Coronary artery (tissue), 2 donors: Measurements from ENCODE around the gene CERS6.
"Not testable (repeated sequence)": the region's sequence is repeated elsewhere in the genome, so short reads cannot be mapped to it uniquely, and the experiment has no call there.

Source experiments
- DNase-seq: peaks from one replicate; pipeline ENCODE4 v3.0.0-alpha.2; 2017; ENCODE audit warnings: low spot score
- H3K27ac ChIP-seq, 2 donors: fragments of 200-600 bp; sonication (generic); one replicate each; pipeline ENCODE4 v1.5.1; 2016 to 2019
- H3K4me3 ChIP-seq: fragments of 200-600 bp; sonication (generic); 2 replicates; pipeline ENCODE4 v1.5.1; 2016; ENCODE audit warnings: mild to moderate bottlenecking, moderate library complexity
- TF ChIP-seq, protein P1 (sequence below): fragments of 200-600 bp; sonication (generic); IDR thresholded peaks from one replicate; pipeline ENCODE4 v1.5.1; 2019; ENCODE audit warnings: antibody characterized with exemption

The CERS6 gene

DNA sequence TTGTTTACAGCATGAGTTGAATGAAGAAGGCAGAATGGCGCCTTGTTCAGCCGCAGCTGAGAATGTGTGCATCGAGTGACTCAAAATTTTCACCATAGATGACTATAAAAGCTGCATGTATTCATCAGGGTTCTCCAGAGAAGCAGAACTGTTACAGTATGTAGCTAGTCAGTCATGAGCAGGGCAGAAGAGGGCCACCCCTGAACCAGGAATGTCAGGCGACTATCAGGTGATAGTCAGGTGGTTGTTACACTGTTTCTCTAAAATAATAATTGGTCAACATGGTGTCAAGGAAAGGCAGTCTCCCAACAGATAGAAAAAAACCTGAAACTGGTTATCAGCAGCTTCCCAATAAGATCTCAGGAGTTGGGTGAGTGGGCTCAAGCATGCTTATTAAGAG is 326.2 kb downstream of the CERS6 start:
- no peak for DNase-seq
- TF ChIP-seq, protein P1, sequence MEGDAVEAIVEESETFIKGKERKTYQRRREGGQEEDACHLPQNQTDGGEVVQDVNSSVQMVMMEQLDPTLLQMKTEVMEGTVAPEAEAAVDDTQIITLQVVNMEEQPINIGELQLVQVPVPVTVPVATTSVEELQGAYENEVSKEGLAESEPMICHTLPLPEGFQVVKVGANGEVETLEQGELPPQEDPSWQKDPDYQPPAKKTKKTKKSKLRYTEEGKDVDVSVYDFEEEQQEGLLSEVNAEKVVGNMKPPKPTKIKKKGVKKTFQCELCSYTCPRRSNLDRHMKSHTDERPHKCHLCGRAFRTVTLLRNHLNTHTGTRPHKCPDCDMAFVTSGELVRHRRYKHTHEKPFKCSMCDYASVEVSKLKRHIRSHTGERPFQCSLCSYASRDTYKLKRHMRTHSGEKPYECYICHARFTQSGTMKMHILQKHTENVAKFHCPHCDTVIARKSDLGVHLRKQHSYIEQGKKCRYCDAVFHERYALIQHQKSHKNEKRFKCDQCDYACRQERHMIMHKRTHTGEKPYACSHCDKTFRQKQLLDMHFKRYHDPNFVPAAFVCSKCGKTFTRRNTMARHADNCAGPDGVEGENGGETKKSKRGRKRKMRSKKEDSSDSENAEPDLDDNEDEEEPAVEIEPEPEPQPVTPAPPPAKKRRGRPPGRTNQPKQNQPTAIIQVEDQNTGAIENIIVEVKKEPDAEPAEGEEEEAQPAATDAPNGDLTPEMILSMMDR = no peak
- H3K4me3 ChIP-seq = no peak overlapping the region
- no peak overlapping the region for H3K27ac ChIP-seq

DNA sequence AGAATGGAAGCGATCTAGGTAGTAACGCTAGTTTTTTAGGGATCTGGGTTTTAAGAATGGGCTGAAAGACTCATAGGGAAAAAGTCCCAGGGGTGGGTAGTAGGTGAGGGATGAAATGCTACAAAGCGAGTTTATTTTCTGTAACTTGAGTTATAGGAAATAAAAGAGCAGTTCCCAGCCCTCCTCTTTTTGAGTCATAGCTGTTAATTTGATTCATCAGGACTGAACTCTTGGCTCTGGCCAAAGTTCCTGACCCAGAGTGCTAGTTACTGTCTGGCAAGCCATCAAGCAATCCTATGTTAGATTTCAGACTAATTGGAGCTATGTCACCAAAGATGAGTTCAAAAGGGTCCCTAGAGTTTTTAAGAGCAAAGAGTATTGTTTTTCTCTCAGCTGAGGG is 328.9 kb downstream of the CERS6 start:
- H3K27ac ChIP-seq = no peak overlapping the region
- H3K4me3 ChIP-seq = no peak overlapping the region
- no peak for DNase-seq
- TF ChIP-seq, protein P1 = no peak

DNA sequence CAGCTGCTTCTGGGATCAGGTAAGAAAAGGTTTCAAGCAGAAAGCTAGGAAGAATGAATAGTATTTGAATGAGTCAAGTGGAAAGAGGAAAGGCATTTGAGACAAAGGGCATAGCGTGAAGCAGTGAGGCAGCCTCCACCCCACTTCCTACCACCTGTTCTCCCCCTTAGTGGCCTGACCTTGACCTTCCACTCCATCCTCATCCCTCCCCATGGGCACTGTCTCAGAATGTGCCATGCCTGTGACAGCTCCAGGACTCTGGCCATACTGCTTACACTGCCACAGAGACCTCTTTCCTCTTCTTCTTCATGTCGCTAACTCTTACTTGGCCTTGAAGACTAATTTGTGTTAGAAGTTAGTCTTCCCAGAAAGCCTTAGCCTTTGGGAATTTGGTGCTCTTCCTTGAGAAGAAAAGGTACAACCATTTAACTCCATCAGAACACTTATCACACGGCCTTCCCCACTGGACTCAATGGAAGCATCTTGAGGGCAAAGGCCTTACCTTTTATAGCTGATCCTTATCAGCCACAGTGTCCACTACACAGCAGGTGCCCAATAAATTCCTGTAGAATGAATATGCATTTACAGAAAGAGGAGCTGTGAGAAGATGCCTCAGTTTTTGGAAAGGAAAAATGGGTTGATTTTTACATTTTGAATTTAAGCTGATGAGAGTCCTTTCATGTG is 331.2 kb downstream of the CERS6 start:
- Histone ChIP-seq H3K27ac (no peak overlapping the region), H3K4me3 (no peak overlapping the region)
- TF ChIP-seq, protein P1 = no peak
- DNase-seq = no peak

DNA sequence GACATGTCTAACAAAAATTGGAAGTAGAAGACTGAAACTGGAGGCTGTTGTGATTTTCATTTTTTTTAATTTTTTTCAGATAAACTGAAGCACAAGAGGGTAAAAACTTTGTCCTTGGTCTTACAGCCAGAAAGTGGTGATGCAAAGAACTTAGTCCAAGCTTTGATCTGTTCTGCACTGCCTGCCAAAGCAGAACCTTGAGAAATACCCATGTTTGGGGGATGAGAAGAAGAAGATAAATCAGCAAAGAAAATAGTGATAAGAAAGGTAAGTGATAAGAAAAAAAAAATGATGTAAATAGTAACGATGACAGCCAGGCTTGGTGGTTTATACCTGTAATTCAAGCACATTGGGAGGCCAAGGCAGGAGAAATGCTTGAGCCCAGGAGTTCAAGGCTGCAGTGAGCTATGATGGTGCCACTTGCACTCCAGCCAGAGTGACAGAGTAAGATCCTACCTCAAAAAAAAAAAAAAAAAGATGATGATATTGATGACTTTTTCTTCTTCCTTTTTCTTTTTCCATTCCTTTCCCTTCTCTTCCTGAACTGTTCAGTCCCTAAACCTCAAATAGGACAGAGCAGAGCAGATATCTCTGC is 331.8 kb downstream of the CERS6 start:
- TF ChIP-seq, protein P1 = no peak
- H3K4me3 ChIP-seq = no peak overlapping the region
- no peak for DNase-seq
- no peak overlapping the region for H3K27ac ChIP-seq

DNA sequence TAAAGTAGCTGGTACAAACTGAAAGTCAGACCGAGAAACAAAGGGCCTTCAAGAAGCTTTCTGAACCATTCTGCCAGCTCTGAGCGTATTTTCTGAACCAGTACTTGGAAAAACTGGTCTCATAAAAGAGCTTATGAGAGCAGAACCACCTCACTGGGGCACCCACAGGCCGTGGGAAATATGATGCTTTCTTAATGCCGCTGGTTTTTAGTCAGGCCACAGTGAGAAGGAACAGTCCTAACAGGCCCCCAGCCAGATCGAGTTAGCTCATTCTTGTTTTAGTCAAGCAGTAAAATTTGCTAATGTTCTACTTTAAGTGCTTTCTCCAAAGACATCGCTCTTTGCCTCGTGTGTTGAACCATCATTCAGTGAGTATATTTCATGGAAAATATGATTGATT is 333.7 kb downstream of the CERS6 start:
- H3K4me3 ChIP-seq = no peak overlapping the region
- H3K27ac ChIP-seq = no peak overlapping the region
- TF ChIP-seq, protein P1 = no peak
- DNase-seq = no peak

DNA sequence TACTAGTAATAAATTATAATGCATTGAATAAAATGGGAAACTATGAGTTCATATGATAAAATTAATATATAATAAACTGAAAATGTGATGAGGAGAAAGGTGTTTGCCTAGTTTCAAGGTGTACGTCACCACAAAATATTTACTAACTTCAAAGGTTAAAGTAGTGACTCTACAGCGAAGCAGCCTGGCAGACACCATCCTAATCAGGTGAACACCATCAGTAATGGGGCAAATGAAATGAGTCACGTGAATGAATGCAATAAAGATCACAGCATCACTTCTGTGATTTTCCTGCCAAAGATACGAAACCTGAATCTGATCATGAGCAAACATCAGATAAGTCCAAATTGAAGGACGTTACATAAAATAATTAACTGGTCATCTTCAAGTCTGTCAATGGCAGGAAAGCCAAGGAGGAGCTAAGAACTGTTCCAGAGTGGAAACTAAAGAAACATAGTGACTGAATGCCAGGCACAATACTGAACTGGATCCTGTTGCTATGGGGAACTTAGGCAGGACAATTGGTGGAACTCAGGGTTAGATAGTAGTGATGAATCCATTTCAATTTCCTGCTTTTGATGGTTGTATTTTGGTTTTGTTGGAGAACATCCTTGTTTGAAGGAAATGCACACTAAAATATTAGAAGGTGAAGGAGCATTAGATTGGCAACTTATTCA is 334.3 kb downstream of the CERS6 start:
- Histone ChIP-seq H3K4me3 (no peak overlapping the region), H3K27ac (no peak overlapping the region)
- DNase-seq = no peak
- TF ChIP-seq, protein P1 = no peak

DNA sequence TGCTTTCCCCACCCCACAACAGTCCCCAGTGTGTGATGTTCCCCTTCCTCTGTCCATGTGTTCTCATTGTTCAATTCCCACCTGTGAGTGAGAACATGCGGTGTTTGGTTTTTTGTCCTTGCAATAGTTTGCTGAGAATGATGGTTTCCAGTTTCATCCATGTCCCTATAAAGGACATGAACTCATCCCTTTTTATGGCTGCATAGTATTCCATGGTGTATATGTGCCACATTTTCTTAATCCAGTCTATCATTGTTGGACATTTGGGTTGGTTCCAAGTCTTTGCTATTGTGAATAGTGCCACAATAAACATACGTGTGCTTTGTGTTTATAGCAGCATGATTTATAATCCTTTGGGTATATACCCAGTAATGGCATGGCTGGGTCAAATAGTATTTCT is 335.1 kb downstream of the CERS6 start:
- not testable (repeated sequence) for DNase-seq, H3K27ac ChIP-seq, H3K4me3 ChIP-seq
